GM18870 (cell line): ENCODE data around the gene ANKH.
A peak's percentile ranks its signal among the peaks of the same experiment; 100 is the strongest.

Source experiments
- ATAC-seq: cut with Tn5 transposase; IDR thresholded peaks from one replicate; pipeline ENCODE4 v1.9.1; 2021; ENCODE audit warnings: moderate library complexity; ENCODE audit not compliant: unreplicated experiment

ANKH gene

DNA sequence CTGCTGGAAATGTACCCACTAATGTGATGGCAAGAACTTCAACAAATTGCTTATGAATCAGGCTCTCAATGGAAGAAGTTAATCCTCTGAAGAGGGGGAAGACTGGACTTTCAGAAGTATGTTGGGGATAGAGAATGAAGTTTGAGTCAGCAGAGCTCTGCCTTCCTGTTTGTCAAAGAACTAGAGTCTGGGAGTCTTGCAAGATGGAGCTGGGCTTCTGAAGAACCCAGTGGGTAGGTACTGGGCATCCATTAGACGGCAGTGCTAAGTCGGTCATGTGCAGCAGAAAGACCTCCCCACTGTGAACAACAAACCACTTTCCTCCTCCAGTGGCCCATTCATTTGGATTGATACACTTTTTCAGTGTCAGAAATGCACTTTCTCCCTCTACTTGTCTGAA, 172.4 kb downstream of the ANKH start:
- ATAC-seq: no peak

DNA sequence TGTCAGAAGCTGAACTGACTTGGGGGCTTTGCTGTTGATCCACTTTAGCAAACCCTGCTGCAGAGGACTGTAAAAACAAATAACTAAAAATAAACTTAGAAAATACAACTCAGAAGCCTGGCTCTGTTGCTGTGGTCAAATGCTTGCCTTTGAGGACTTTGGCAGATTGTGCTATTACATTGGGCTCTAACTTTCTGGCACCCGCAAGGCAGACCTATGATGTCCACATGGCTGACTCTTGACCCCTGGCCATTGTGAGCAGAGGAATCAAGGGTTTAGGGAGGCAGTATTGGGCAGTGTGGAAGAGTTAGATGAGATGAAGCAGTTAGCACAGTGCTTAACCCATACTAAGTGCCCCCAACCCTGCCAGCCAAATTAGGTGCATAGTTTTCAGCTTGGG, 173.1 kb downstream of the ANKH start:
- no peak for ATAC-seq

- no peak for ATAC-seq
Observed at GRCh38 chr5:14696851-14697250, 174.7 kb downstream of the ANKH start.

DNA sequence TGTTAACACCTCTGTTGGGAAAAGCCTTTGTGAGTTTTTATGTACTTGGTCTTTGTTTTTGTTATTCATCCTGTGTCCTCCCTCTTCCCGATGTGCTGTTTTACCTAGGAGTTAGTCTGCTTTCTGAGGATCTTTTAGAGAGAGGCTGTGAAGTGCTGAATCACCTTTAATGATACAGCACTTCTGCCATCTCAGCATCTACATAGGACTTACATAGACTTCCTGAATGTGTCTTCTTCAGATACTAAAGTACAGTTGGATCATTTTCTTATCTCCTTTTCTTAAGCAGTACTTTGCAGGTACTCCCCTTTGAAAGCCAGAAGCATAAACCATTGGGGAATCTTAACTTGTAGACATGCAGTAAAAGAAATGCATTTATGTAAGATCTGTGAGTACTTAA, 175.5 kb downstream of the ANKH start:
- ATAC-seq: no peak

- no peak for ATAC-seq
Observed at GRCh38 chr5:14695152-14695551, 176.4 kb downstream of the ANKH start.

DNA sequence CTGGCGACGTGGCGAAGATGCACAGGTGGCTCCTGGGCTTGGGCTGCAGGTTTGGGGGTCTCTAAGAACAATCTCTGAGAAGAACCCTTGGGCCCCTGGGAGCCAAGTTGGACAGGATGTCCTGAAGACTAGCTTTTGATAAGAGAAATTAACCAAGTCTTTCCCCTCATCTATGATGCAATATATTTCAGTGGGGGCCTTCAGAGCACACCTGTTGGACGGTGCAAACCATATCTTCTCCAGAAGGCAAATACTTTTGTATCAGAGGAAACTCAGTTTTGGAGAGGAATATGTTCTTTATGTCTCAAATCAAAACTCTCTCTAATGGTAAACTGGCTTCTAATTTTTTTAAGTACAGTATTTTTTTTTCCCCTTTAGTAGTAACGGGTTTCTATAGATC, 178.5 kb downstream of the ANKH start:
- no peak for ATAC-seq

DNA sequence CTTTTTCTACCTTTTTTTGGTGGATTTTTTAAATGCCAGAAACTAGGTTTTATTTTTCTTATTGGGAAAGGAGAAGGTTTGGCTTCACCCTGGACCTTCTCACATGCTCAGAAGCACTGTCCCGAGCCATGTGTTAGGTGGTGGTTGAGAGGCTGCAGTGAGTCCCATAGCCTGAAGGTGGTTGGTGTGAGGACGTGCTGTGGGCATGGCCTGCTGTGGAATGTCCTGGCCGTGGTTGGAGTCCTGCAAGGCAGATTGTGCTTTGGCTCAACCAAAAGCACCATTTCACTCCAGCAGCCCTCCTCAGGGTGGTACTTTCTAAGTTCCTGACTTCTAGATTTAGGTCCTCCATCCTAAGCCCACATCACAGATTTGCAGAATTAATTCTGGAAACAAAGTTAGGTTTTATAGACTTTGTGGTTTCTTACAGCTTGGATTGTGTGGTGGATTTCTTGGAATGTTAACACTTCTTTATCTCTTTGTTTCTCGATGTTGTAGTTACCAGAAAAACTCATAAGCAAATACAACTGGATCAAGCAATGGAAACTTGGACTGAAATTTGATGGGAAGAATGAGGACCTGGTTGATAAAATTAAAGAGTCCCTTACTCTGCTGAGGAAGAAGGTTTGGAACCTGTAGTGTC, 184.4 kb downstream of the ANKH start:
- ATAC-seq: no peak

DNA sequence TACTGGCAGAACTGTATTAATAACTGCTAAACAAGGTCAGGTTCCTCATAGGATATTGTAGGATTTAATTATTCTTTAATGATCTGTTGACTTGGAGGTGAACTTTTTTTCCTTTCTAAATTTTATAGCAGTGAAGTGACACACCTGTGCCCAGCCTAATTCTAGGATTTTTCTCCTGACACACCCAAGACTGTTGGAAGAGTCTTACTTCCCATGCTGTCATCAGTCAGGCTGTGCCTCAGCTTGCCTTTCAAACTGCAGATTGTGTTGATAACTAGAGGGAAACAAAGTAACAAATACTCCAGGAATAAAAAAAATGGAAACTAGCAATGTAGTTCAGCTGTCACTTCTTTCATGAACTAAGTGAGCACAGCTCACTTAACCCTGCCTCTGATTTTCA, 185.1 kb downstream of the ANKH start:
- ATAC-seq: no peak

DNA sequence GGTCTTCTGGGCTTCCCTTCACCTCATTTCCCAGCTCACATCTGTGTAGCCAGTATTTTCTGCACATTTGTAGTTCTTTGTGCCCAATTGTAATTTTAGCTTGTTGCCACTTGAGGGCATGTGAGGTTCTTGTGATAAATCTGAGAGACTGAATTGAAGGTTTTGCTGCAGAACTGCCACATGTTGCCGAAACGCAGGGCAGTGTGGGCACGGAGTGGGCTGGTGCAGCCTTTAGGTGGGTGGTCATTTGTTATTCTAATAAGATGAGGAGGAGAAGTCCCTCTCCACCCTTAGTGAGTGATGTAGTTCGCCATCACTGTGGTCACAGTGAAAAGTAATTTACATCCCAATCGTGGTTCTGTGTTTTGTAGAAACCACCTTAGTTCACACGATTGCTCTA, 185.8 kb downstream of the ANKH start:
- ATAC-seq: peak; percentile 94

GRCh38 chr5:14684757-14685156, 186.8 kb downstream of the ANKH start:
- ATAC-seq: no peak

DNA sequence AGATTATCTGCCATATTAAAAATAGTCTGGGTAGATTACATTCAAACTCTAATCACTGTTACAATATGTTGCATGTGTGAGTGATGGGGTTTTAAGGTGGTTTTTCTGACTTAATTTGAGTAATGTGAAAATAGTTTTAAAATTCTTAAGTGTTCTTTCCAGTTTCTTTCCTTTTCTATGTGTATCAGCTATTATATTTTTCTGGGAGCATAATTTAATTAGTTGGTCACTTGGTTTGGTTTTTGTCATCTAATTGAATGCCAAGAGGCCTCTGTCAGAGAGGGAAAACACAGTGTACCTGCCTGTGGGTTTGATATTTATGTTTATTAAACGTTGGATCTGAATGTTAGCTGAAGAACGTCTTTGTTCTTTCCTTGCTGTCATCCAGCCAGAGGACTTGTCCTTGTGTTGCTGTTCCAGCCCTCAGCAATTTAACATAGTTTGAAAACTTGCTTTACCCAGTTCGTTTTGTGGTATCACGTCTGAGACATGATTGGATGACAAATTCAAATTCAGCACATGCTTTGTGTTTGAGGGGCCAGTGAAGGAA, 187.6 kb downstream of the ANKH start:
- ATAC-seq: no peak

- no peak for ATAC-seq
Observed at GRCh38 chr5:14681236-14681752, 190.3 kb downstream of the ANKH start.

- ATAC-seq: no peak
Observed at GRCh38 chr5:14679595-14679994, 192.0 kb downstream of the ANKH start.

DNA sequence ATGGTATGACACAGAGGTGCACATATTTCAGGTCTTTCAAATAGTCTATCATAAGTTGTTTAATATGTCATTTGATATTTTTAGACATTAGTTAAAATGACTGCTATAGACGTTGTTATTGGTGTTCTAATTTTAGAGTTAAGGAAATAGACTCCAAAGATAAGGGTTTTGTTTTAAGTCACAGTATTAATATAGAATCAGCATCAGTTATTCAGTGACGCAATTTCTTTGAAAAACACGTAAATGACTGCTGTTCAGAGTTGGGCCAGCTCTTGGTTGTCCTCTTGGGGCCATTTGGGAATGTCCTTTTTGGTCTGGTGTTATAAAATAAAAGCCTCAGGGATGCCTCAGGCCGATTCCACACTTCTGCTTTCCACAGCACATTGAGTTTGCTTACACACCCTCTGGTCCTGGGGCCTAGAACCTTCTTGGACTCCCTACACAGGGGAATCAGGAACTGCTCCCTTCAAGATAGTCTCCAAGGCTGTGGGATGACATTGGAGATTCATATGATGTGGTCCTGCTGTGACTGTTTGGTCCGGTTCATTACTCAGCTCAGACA, 192.7 kb downstream of the ANKH start:
- no peak for ATAC-seq

DNA sequence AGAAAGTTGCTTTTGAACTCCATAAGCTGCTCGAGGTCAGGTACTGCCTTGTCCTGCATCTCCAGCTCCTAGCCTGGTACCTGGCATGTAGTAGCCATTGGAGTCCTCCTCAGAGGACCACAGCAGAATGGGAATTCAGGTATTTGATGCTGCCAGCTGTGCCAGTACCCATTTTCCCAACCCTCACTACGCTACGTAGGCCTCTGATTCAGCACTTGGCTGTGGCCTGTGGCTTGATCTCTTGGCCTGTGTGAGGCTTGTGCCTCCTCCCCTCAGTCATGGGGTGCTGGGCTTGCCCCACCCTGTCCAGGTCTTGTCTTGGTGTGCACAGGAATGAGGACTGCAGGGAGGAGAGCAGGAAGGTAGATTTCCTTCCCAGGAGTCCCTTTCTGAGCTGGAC, 195.3 kb downstream of the ANKH start:
- peak; percentile 38 for ATAC-seq

DNA sequence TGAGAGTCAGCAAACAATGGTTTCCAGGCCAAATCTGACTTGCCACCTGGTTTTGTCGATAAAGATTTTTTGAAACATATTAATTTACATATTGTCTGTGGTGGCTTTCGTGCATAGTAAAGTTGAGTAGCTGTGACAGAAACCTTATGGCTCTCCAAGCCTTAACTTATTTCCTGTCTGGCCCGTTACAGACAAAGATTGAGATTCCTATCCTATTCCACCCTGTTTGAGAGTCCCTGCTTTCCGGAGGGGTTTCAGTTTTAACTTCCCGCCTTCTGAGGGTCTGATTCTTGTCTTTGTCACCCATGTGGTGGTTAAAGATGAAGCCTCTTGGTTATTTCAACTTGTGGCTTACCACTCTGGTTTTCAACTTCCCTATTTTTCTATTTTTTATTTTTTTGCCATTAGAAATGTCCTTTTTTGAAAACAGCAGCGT, 195.7 kb downstream of the ANKH start:
- peak; percentile 48 for ATAC-seq

DNA sequence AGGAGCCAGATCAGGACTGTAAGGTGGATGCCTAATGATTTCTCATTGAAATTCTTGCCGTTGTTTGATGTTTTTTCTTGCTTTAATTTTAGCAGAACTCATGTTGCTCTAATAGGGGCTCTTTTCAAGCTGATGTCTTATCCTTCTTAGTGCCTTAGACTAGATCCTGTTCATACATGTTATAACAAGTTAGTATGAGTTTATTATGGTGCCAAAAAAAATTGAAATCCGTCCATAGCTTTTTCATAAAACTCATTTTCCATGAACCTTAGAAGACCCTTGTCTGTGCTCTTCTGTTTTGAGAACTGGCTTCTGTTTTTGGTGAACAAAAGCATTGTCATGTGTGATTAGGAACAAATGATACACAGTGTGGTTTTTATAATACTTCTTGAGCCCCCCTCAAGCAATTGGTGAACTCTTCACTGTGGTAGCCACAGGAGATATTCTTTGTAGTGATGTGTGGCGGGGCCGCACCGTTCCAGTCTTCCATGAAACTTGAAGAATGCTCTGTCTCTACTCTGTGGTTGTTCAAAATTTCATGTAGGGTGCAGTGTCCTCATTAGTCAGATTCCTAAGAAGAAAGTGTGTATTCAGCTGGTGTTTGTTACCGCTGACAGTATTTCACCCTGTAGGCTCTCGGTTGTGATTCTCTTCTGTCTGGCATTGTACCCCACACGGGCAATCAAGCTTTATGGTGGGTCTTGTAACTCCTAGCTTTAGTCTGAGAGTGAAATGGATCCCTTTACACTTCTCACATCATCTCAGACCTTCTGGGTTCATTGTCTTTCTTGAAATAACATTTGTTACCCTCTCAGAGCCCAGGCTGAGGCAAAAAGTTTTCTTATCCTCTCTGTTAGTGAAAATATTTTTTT, 196.4 kb downstream of the ANKH start:
- peak; percentile 2 for ATAC-seq

- no peak for ATAC-seq
Observed at GRCh38 chr5:14673443-14673842, 198.1 kb downstream of the ANKH start.

DNA sequence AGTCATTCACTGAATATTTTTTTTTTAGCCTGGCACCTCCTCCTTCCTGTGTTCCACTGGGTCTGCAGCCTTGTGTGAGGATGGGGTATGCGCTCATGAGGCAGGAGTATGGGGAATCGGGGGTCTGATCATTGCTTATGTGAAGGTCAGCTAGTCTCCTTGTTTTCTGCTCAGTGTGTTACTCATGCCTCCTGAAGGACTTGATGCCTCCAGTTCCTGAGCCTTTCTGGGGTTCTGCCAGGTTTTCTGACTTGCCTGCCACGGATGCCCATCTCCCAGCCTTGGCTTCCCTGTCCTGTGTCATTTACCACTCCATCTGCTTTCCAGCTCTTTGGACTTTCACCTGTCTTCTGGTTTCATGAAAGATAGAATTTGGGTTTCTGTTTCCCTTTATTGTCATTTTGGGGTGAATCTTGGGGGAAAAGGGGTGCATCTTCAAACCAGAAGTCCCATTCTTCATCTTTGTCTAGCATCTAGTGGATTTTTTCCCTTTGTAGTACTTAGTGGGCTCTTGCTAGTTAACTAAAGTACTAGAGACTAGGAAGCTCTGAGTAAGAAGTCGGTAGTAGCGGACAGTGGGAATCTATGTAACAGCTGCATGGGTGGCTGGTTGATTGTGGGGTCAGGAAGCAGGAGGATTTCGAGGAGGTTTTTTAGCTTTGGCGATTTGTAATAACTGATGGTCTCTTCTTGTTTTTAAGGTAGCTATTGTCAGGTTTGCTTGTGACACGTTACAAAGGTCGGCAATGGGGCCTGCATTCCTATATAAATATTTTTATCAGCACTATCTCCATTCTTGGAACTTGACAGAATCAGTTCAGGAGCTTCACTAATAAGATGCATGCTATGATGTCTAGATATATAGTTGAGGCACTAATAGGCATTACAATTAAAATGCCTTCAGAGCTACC, 198.8 kb downstream of the ANKH start:
- no peak for ATAC-seq

- no peak for ATAC-seq
Observed at GRCh38 chr5:14672082-14672481, 199.5 kb downstream of the ANKH start.

DNA sequence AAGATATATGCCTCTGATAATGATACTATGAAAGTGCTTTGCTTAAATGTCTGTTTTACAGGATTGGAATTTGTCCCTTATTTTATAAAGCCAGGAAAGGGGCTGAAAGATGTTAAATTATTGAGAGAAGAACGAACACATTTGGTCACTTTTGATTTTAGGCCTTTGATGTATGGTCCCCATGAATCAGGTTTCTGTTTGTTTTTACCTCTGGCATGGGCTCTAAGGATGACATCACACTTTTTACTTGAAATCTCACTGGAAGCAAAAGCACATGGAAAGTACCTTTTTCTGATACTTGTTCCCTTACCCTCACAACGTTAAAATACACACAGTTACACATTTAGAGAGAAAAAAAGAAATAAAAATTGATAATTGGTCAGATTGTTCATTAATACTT, 200.2 kb downstream of the ANKH start:
- ATAC-seq: no peak
